GM20000 (cell line): Measurements from ENCODE around the gene KRTAP10-8.
"Not testable (repeated sequence)": the region's sequence is repeated elsewhere in the genome, so short reads cannot be mapped to it uniquely, and the experiment has no call there.

Experiments
- DNase-seq: peaks from one replicate; pipeline ENCODE4 v3.0.0; 2012; ENCODE audit warnings: low spot score
- CTCF ChIP-seq: IDR thresholded peaks from 2 replicates; pipeline ENCODE4 v1.5.1; 2012; ENCODE audit warnings: mild to moderate bottlenecking, control low read depth; ENCODE audit errors: extremely low read depth, missing control alignments

KRTAP10-8 gene

GRCh38 chr21:44590311-44590721 lies 21.6 kb upstream of the KRTAP10-8 start:
- DNase-seq = no peak
- no peak for TF ChIP-seq CTCF

- not testable (repeated sequence) for DNase-seq
These were observed 20.7 kb upstream of the KRTAP10-8 start for GRCh38 chr21:44590897-44591800.

GRCh38 chr21:44591801-44592130 lies 20.1 kb upstream of the KRTAP10-8 start:
- not testable (repeated sequence) for DNase-seq

GRCh38 chr21:44592446-44593311 lies 19.2 kb upstream of the KRTAP10-8 start, which contains the start of gene KRTAP10-6:
Gene KRTAP10-6 (minus strand): TSS chr21:44592505. CDS start chr21:44592484, 21 bp downstream.
- DNase-seq = no peak
- TF ChIP-seq CTCF = no peak

- TF ChIP-seq CTCF = no peak
- DNase-seq = no peak
These were observed 18.1 kb upstream of the KRTAP10-8 start for GRCh38 chr21:44593598-44594405.

- no peak for TF ChIP-seq CTCF
- DNase-seq = no peak
These were observed 17.4 kb upstream of the KRTAP10-8 start for GRCh38 chr21:44594406-44594916.

GRCh38 chr21:44595524-44595923 lies 16.4 kb upstream of the KRTAP10-8 start:
- no peak for TF ChIP-seq CTCF

More at GRCh38 chr21:44595524-44595923, 16.4 kb upstream of the KRTAP10-8 start:
- DNase-seq = no peak
